MCF 10A (cell line): ENCODE data around the gene ZNF30. TPM values are rescaled to one million over a fixed set of nuclear protein-coding genes. Genes with fewer than 3 reads are reported as not detected.

Experiments used
- BruUV-seq: library from RNA; stranded (reverse); fragments of 400-500 nt; replicated peaks from 2 replicates; lab custom pipeline; 2021; lab: Mats Ljungman, UMichigan
- CTCF ChIA-PET: fragments of 300-600 bp; sonication (Branson Sonifier 250); formaldehyde crosslinking; extraction: SDS; loops from one replicate; lab custom pipeline; 2021; ENCODE audit warnings: antibody characterized with exemption, inconsistent platforms; lab: Yijun Ruan, JAX
- POLR2A ChIA-PET: fragments of 300-600, 350-650 bp; sonication (Branson Sonifier 250); formaldehyde crosslinking; extraction: SDS; loops from one replicate; lab custom pipeline; 2020; ENCODE audit warnings: antibody characterized with exemption, inconsistent platforms; lab: Yijun Ruan, JAX
- DNase-seq: peaks from one replicate; pipeline ENCODE4 v3.0.0-alpha.2; 2018; ENCODE audit not compliant: unreplicated experiment
- H3K27ac Mint-ChIP-seq: one replicate; pipeline ENCODE4 v1.8.0; 2022; ENCODE audit warnings: mild to moderate bottlenecking, low read depth, mixed read lengths; ENCODE audit not compliant: unreplicated experiment
- H3K27me3 Mint-ChIP-seq: one replicate; pipeline ENCODE4 v1.8.0; 2022; ENCODE audit warnings: mixed read lengths; ENCODE audit not compliant: insufficient read depth, unreplicated experiment
- H3K36me3 Mint-ChIP-seq: one replicate; pipeline ENCODE4 v1.8.0; 2022; ENCODE audit warnings: mild to moderate bottlenecking, moderate library complexity, mixed read lengths; ENCODE audit not compliant: insufficient read depth, unreplicated experiment
- H3K4me1 Mint-ChIP-seq: one replicate; pipeline ENCODE4 v1.8.0; 2022; ENCODE audit warnings: mixed read lengths; ENCODE audit not compliant: insufficient read depth, unreplicated experiment
- H3K4me3 Mint-ChIP-seq: one replicate; pipeline ENCODE4 v1.8.0; 2022; ENCODE audit warnings: mild to moderate bottlenecking, moderate library complexity, mixed read lengths; ENCODE audit not compliant: unreplicated experiment
- H3K9me3 Mint-ChIP-seq: one replicate; pipeline ENCODE4 v1.8.0; 2022; ENCODE audit warnings: mixed read lengths; ENCODE audit not compliant: unreplicated experiment
- intact Hi-C: fragments of 100-400 bp; cut with micrococcal nuclease; formaldehyde crosslinking; loops from 2 replicates; pipeline ENCODE4 v1.14.1; 2022
- total RNA-seq: library from RNA; stranded (reverse); gene quantifications from 2 replicates; pipeline ENCODE4 v1.2.3, GENCODE V29; 2022
- TF ChIP-seq, protein P1 (sequence below): fragments of 200-600 bp; IDR thresholded peaks from one replicate; pipeline ENCODE4 v1.8.0; 2022; ENCODE audit warnings: antibody characterized with exemption, mild to moderate bottlenecking; ENCODE audit not compliant: unreplicated experiment

ZNF30 gene
- total RNA-seq, 1 experiment from 2014 or later = 4.0 TPM

DNA sequence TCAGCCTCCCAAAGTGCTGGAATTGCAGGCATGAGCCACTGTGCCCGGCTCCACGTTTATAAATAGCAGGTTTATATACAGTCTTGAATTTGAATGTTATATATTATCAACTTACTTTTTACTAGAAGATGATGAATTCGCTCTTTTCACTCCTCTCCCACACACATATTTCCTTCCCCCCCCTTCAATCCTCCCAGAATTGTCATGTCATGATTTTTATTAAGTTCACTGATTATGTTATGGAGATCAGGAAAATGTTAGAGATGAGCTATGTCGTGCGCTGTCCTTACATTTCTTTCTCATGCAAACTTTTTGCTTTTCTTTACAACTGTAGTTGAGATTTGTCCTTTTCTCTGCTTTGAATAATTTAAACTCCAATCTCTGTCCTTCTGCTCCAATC, 55.6 kb downstream of the ZNF30 start:
- no peaks in the 10 kb centered on the region for H3K4me1 Mint-ChIP-seq
- H3K4me3 Mint-ChIP-seq = no peak overlapping the region
- ChIA-PET POLR2A (no interaction called here), CTCF (interaction anchor here (0.6 to 2.0 kb wide), 2 partner anchors 9 kb away, joined by 4 to 6 read pairs; no protein-coding TSS in a partner anchor)
- TF ChIP-seq, protein P1, sequence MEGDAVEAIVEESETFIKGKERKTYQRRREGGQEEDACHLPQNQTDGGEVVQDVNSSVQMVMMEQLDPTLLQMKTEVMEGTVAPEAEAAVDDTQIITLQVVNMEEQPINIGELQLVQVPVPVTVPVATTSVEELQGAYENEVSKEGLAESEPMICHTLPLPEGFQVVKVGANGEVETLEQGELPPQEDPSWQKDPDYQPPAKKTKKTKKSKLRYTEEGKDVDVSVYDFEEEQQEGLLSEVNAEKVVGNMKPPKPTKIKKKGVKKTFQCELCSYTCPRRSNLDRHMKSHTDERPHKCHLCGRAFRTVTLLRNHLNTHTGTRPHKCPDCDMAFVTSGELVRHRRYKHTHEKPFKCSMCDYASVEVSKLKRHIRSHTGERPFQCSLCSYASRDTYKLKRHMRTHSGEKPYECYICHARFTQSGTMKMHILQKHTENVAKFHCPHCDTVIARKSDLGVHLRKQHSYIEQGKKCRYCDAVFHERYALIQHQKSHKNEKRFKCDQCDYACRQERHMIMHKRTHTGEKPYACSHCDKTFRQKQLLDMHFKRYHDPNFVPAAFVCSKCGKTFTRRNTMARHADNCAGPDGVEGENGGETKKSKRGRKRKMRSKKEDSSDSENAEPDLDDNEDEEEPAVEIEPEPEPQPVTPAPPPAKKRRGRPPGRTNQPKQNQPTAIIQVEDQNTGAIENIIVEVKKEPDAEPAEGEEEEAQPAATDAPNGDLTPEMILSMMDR = no peak
- intact Hi-C loops = no loop called here
- no peak for DNase-seq
- H3K36me3 Mint-ChIP-seq = no peaks in the 10 kb centered on the region
- no peak overlapping the region for H3K27ac Mint-ChIP-seq
- peaks cover 12% of the 10 kb centered on the region for H3K27me3 Mint-ChIP-seq
- BruUV-seq = no TSS peak
- H3K9me3 Mint-ChIP-seq = peaks cover 7% of the 10 kb centered on the region

DNA sequence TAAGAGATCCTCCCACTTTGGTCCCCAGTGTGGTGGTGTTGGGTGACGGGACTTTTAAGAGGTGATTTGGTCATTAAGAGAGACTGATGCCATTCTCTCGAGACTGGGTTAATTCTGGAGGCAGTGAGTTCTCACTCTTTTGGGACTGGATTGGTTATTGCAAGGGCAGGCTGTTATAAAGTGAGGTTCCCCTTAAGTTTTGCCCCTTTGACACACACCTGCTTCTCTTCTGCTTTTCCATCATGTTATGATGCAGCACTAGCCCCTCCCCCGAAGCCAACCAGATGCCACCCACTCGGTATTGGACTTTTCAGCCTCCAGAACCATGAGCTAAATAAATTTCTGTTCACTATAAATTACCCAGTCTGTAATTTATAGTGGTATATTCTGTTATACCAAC, 57.1 kb downstream of the ZNF30 start:
- Mint-ChIP-seq H3K36me3 (no peaks in the 10 kb centered on the region), H3K9me3 (peaks cover 7% of the 10 kb centered on the region), H3K27ac (no peak overlapping the region), H3K27me3 (peaks cover 10% of the 10 kb centered on the region), H3K4me3 (no peak overlapping the region), H3K4me1 (no peaks in the 10 kb centered on the region)
- TF ChIP-seq, protein P1 = no peak
- no peak for DNase-seq
- BruUV-seq = no TSS peak
- CTCF ChIA-PET = interaction anchor here (0.6 to 2.6 kb wide), 4 partner anchors 9 to 124 kb away, joined by 3 to 10 read pairs (median 6); no protein-coding TSS in a partner anchor
- intact Hi-C loops = no loop called here
- POLR2A ChIA-PET = interaction anchor here (0.8 kb wide), 1 partner anchor 38 kb away, joined by 3 read pairs; no protein-coding TSS in a partner anchor

DNA sequence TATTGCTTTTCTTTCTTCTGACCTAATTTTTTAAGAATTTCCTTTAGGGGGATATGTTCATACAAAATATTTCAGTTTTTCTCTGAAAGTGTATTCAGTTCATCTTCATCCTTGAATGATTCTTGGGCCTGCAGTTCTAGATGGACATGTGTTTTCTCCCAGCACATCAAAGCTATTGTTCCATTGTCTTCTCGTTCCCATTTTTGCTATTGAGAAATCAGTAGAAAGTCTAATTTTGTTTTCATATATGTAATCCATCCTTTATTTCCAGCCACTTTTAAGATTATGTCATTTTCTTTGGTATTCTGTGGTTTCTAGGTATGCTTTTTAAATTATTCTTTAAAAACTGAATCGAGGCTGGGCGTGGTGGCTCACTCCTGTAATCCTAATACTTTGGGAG, 57.6 kb downstream of the ZNF30 start:
- DNase-seq = no peak
- TF ChIP-seq, protein P1 = no peak
- H3K4me1 Mint-ChIP-seq = no peaks in the 10 kb centered on the region
- H3K27me3 Mint-ChIP-seq = peaks cover 5% of the 10 kb centered on the region
- peaks cover 7% of the 10 kb centered on the region for H3K9me3 Mint-ChIP-seq
- no TSS peak for BruUV-seq
- intact Hi-C loops = no loop called here
- H3K4me3 Mint-ChIP-seq = no peak overlapping the region
- no peaks in the 10 kb centered on the region for H3K36me3 Mint-ChIP-seq
- ChIA-PET POLR2A (interaction anchor here (0.8 kb wide), 1 partner anchor 38 kb away, joined by 3 read pairs; no protein-coding TSS in a partner anchor), CTCF (interaction anchor here (0.6 to 2.6 kb wide), 4 partner anchors 10 to 123 kb away, joined by 3 to 10 read pairs (median 6); no protein-coding TSS in a partner anchor)
- H3K27ac Mint-ChIP-seq = no peak overlapping the region

DNA sequence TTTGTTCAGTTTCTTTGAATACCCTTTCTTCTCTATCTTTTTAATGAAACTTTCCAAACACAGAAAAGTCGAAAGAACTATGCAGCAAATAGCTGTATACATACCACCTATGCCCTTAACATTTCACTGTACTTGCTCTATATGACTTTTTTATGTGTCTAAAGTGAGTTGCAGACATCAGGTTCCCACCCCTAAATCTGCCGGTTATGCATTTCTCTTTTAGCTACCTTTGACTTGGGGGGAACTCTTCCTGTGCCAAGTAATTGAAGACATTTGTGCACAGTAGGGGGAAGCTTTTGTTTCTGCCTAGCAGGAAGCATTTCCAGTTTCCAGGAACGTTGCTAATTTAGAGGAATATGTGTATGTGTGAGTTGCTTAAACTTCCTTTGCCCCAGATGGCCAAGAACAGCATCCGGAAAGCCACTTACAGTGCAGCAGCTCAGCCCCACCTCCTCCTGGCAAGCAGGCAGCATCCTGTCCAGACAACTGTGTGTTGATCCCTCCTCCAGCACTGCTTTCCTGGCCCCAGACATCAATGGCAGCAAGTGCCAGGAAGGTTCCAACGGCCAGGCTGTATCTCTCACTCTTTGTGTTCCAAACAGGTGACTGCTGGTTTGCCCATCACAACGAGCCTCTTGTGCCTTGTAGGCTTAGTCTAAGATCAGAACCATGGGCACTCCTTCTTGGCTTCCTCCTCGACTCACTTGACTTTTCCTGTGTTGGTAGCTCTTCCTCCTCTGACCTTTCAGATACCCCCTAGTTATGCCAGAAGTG, 58.7 kb downstream of the ZNF30 start:
- TF ChIP-seq, protein P1 = no peak
- Mint-ChIP-seq H3K27me3 (peaks cover 9% of the 10 kb centered on the region), H3K27ac (no peak overlapping the region), H3K4me1 (no peaks in the 10 kb centered on the region), H3K36me3 (no peaks in the 10 kb centered on the region), H3K9me3 (peaks cover 7% of the 10 kb centered on the region), H3K4me3 (no peak overlapping the region)
- POLR2A ChIA-PET = interaction anchor here (0.7 to 1.1 kb wide), 2 partner anchors 16 to 28 kb away, joined by 3 read pairs; no protein-coding TSS in a partner anchor
- CTCF ChIA-PET = interaction anchor here (1.2 to 2.6 kb wide), 3 partner anchors 11 to 59 kb away, joined by 3 to 10 read pairs (median 8); no protein-coding TSS in a partner anchor
- no TSS peak for BruUV-seq
- DNase-seq = no peak
- intact Hi-C loops = no loop called here
